K562 (cell line): ENCODE results near the gene NAGS. TPM values are rescaled to one million over a fixed set of nuclear protein-coding genes. Genes with fewer than 3 reads are reported as not detected.

ENCODE experiments used
- ATAC-seq: fragments of 200-7000 bp; cut with Tn5 transposase; 3 replicates; pipeline ENCODE4 v1.9.1; 2020; ENCODE audit warnings: moderate library complexity
- BruUV-seq: library from RNA; stranded (reverse); fragments of 400-500 nt; replicated peaks from 2 replicates; lab custom pipeline; 2021; lab: Mats Ljungman, UMichigan
- CTCF ChIA-PET: fragments of 300-600 bp; formaldehyde crosslinking; extraction: SDS; loops from one replicate; lab custom pipeline; 2021; ENCODE audit warnings: low intra/inter-chr PET ratio; lab: Yijun Ruan, JAX
- POLR2A ChIA-PET: fragments of 300-600, 350-650 bp; sonication (Branson Sonifier 250); formaldehyde crosslinking; extraction: SDS; loops from one replicate; lab custom pipeline; 2021; ENCODE audit warnings: antibody characterized with exemption, inconsistent platforms; lab: Yijun Ruan, JAX
- DNase-seq, 4 experiments: peaks; one replicate each; pipeline versions ENCODE4 v3.0.0 to v3.0.0-alpha.2; 2011 to 2018; ENCODE audit warnings: low spot score in 3 of 4, mixed read lengths in 3 of 4; ENCODE audit errors: extremely low read depth in 1 of 4
- FAIRE-seq: peaks from 2 replicates; lab custom pipeline; 2011; peaks lifted over from hg19 to GRCh38; lab: Jason Lieb, UNC
- H2AFZ ChIP-seq: 2 replicates; pipeline ENCODE4 v1.6.0; 2011; ENCODE audit warnings: low read depth, low read length, control low read depth, inconsistent platforms
- H3K27ac ChIP-seq: fragments of 200-600 bp; 3 replicates; pipeline ENCODE4 v1.8.0; 2011; ENCODE audit warnings: low read depth, mild to moderate bottlenecking, control low read depth, inconsistent platforms, low read length, moderate library complexity, mixed read lengths; ENCODE audit errors: extremely low read depth
- H3K27me3 ChIP-seq, 2 experiments: fragments of 300-600 bp in 1 of 2; 2 replicates in 1 of 2; 3 replicates in 1 of 2; pipeline versions ENCODE4 v1.6.0 to v1.8.0; 2011; ENCODE audit warnings: inconsistent platforms in 2 of 2, low read length in 2 of 2, mild to moderate bottlenecking in 1 of 2, mixed read lengths in 1 of 2, moderate library complexity in 1 of 2; ENCODE audit not compliant: control insufficient read depth in 2 of 2, insufficient read depth in 2 of 2
- H3K36me3 ChIP-seq: fragments of 300-600 bp; 3 replicates; pipeline ENCODE4 v1.8.0; 2011; ENCODE audit warnings: mild to moderate bottlenecking, low read length, inconsistent platforms; ENCODE audit not compliant: control insufficient read depth, insufficient read depth
- H3K4me1 ChIP-seq, 2 experiments: fragments of 200-600 bp in 1 of 2; replicated peaks in 1 of 2; 2 replicates in 1 of 2; 3 replicates in 1 of 2; pipeline versions ENCODE4 v1.5.1 to v1.8.0; 2011; ENCODE audit warnings: inconsistent platforms in 2 of 2, low read length in 2 of 2, mild to moderate bottlenecking in 1 of 2, mixed read lengths in 1 of 2, moderate library complexity in 1 of 2; ENCODE audit not compliant: control insufficient read depth in 2 of 2, insufficient read depth in 2 of 2
- H3K4me2 ChIP-seq: 2 replicates; pipeline ENCODE4 v1.6.1; 2011; ENCODE audit warnings: low read length, control low read depth, inconsistent platforms, mixed read lengths; ENCODE audit not compliant: insufficient read depth
- H3K4me3 ChIP-seq: fragments of 200-600 bp; sonication (generic), shearing (Covaris generic); 2 replicates; pipeline ENCODE4 v1.5.1; 2016; ENCODE audit warnings: control low read depth, inconsistent platforms
- H3K79me2 ChIP-seq: fragments of 200-600 bp; 3 replicates; pipeline ENCODE4 v1.8.0; 2011; ENCODE audit warnings: low read length, inconsistent platforms; ENCODE audit not compliant: control insufficient read depth, insufficient read depth
- H3K9ac ChIP-seq, 2 experiments: 2 replicates each; pipeline versions ENCODE4 v1.6.0 to v1.6.1; 2011; ENCODE audit warnings: low read depth in 2 of 2, low read length in 2 of 2, control low read depth in 1 of 2, inconsistent platforms in 1 of 2, mild to moderate bottlenecking in 1 of 2, mixed read lengths in 1 of 2; ENCODE audit not compliant: insufficient read depth in 1 of 2
- H3K9me1 ChIP-seq: one replicate; pipeline ENCODE4 v1.6.0; 2011; ENCODE audit warnings: inconsistent platforms, mild to moderate bottlenecking, low read length, moderate library complexity; ENCODE audit not compliant: control insufficient read depth, insufficient read depth
- H3K9me3 ChIP-seq: replicated peaks from 2 replicates; pipeline ENCODE4 v1.5.1; 2011; ENCODE audit warnings: low read depth, low read length, inconsistent platforms; ENCODE audit not compliant: control insufficient read depth, insufficient read depth
- H4K20me1 ChIP-seq: replicated peaks from 2 replicates; pipeline ENCODE4 v1.6.1; 2011; ENCODE audit warnings: low read length, inconsistent platforms, mixed read lengths; ENCODE audit not compliant: control insufficient read depth, insufficient read depth
- ATF7 ChIP-seq: fragments of 450-650 bp; IDR thresholded peaks from 2 replicates; pipeline ENCODE4 v1.7.1; 2014; ENCODE audit warnings: mild to moderate bottlenecking, moderate library complexity
- BCL6 ChIP-seq: fragments of 250-450 bp; sonication (Bioruptor Pico); IDR thresholded peaks from 2 replicates; pipeline ENCODE4 v1.4.0; 2020
- ELF4 ChIP-seq: fragments of 450-650 bp; formaldehyde crosslinking; IDR thresholded peaks from 2 replicates; pipeline ENCODE4 v1.4.0; 2022; ENCODE audit warnings: missing genetic modification characterization
- GATAD2B ChIP-seq: fragments of 450-650 bp; IDR thresholded peaks from 2 replicates; pipeline ENCODE4 v1.6.1; 2017; ENCODE audit warnings: mild to moderate bottlenecking, borderline replicate concordance
- MAFK ChIP-seq: IDR thresholded peaks from 2 replicates; pipeline ENCODE4 v1.6.1; 2011; ENCODE audit warnings: low read length, improper control_type of control experiment
- NFE2L1 ChIP-seq: fragments of 450-650 bp; IDR thresholded peaks from 2 replicates; pipeline ENCODE4 v1.6.1; 2016; ENCODE audit warnings: missing genetic modification characterization, low read depth, mild to moderate bottlenecking, missing compliant biosample characterization, moderate library complexity, borderline replicate concordance
- RCOR1 ChIP-seq, 2 experiments: IDR thresholded peaks; 2 replicates each; pipeline ENCODE4 v1.6.1; 2012; ENCODE audit warnings: low read depth in 2 of 2, low read length in 2 of 2, borderline replicate concordance in 1 of 2, improper control_type of control experiment in 1 of 2
- SAP30 ChIP-seq: fragments of 200-600 bp; sonication (generic); IDR thresholded peaks from 2 replicates; pipeline ENCODE4 v1.6.1; 2012; ENCODE audit warnings: borderline replicate concordance, low read depth, mild to moderate bottlenecking, moderate library complexity, low read length, control low read depth, inconsistent platforms; ENCODE audit not compliant: insufficient read depth, poor library complexity, severe bottlenecking
- SREBF2 ChIP-seq: sonication (generic); formaldehyde crosslinking; IDR thresholded peaks from 2 replicates; pipeline ENCODE4 v1.4.0; 2020; ENCODE audit warnings: mild to moderate bottlenecking, missing genetic modification reagents
- ZBTB1 ChIP-seq: sonication (generic); formaldehyde crosslinking; IDR thresholded peaks from 2 replicates; pipeline ENCODE4 v1.8.1; 2023; ENCODE audit warnings: missing genetic modification reagents, low read depth, mild to moderate bottlenecking, borderline replicate concordance
- ZNF263 ChIP-seq: sonication (generic); formaldehyde crosslinking; IDR thresholded peaks from 2 replicates; pipeline ENCODE4 v1.8.0; 2022; ENCODE audit warnings: mild to moderate bottlenecking, missing genetic modification reagents, borderline replicate concordance
- WGBS: fragments of 100-300 bp; shearing (Covaris generic); methylation state at CpG from one replicate; pipeline ENCODE4 v1.1.6; 2016; ENCODE audit warnings: low coverage, mixed read lengths; ENCODE audit not compliant: insufficient coverage; ENCODE audit errors: missing lambda C conversion rate; 5-methylcytosine and 5-hydroxymethylcytosine counted together
- in situ Hi-C: fragments of 300-500 bp; cut with MboI; formaldehyde crosslinking; loops from 4 replicates; pipeline ENCODE4 v1.15.0; 2018; ENCODE audit warnings: inconsistent platforms, mixed read lengths
- intact Hi-C: fragments of 100-400 bp; cut with micrococcal nuclease; formaldehyde crosslinking; loops from 2 replicates; pipeline ENCODE4 v1.14.2; 2022
- polyA plus RNA-seq, 8 experiments: library from polyadenylated mRNA; depleted of rRNA in 4 of 8; stranded (reverse) in 5 of 8; unstranded in 3 of 8; fragments of >200 nt; fragmentation: Nextera tagmentation in 2 of 8; fragmentation: Illumina TruSeq in 1 of 8; extraction: Ambion mirVana in 2 of 8; extraction: Trizol in 1 of 8; gene quantifications; 2 replicates each; pipeline versions ENCODE4 v1.2.1 to v1.2.3, GENCODE V29; 2011 to 2014; ENCODE audit warnings: inconsistent platforms in 1 of 8, missing spikeins in 1 of 8
- total RNA-seq, 7 experiments: library from RNA; depleted of rRNA in 6 of 7; stranded (reverse); fragments of >200 nt in 6 of 7; fragmentation: Illumina TruSeq in 2 of 7; extraction: Trizol in 2 of 7; gene quantifications; 2 replicates each; pipeline versions ENCODE4 v1.2.1 to v1.2.3, GENCODE V29; 2011 to 2021; ENCODE audit warnings: low replicate concordance in 1 of 7
- TF ChIP-seq, protein P1 (sequence below): sonication (generic); formaldehyde crosslinking; IDR thresholded peaks from 2 replicates; pipeline ENCODE4 v1.9.0; 2022; ENCODE audit warnings: mild to moderate bottlenecking, missing genetic modification reagents
- TF ChIP-seq, protein P2 (sequence below): fragments of 450-650 bp; IDR thresholded peaks from 2 replicates; pipeline ENCODE4 v1.6.1; 2016; ENCODE audit warnings: low read depth

NAGS gene
- total and polyA plus RNA-seq, 9 of the 15 experiments (the other 6 are each of a cell fraction or from before 2014, with no cell fraction given) = not detected

DNA sequence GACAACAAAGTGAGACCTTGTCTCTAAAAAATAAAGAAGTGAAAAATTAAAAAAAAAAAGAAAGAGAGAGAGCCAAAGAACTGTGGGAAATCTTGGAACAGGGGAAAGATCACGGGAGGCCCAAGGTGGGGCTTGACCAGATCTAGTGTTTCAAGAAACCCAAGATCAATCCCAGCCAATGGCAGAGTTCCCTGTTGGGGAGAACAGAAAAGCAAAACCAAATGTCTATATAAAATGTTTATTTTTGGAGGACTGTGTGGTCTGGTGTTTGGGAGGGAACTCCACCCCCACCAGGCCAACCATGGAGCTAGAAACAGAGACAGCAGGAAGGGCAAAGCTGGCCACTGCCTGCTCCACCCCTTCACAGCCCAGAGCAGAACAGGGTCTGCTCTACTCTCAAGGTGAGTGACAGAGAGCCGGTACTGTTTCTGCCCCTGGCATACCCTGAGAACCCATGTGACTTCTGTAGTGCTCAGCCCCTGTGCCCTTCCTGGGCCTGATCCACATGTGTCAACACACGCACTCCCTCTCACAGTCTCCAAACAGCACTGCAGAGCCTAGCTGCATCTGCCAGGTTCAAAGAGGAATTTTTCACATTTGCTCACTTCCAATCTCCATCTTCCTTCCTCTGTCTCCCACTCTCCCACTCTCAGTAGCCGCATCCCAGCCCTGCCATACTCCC lies 6.7 kb downstream of the NAGS start:
- Histone ChIP-seq H3K36me3 (peaks cover 16% of the 10 kb centered on the region; the same call in 1 of the 3 replicates), H2AFZ (no peak overlapping the region), H3K27me3 (no peaks in the 10 kb centered on the region), H3K4me1 (peaks cover 8 to 29% of the 10 kb centered on the region in 2 experiments), H4K20me1 (peaks cover 11% of the 10 kb centered on the region; the same call in 1 of the 2 replicates), H3K9me1 (no peaks in the 10 kb centered on the region), H3K9me3 (no peaks in the 10 kb centered on the region), H3K27ac (no peak overlapping the region), H3K4me3 (no peak overlapping the region), H3K79me2 (peaks cover 12% of the 10 kb centered on the region; the same call in 2 of the 3 replicates), H3K9ac (peak overlapping the region in 1 of 2 experiments; percentile 42; a peak in 1 of 4 replicates), H3K4me2 (no peak overlapping the region)
- in situ Hi-C loops (no loop called here), intact Hi-C loops (loop anchor here (10.0 kb wide), 1 partner anchor 154 kb away; no protein-coding TSS in a partner anchor)
- POLR2A ChIA-PET = interaction anchor here (0.5 to 0.6 kb wide), 2 partner anchors 135 to 229 kb away, joined by 3 read pairs; no protein-coding TSS in a partner anchor
- BruUV-seq = TSS peak; percentile 31
- DNase-seq (peak in 1 of 4 experiments; percentile 9), ATAC-seq (no peak), FAIRE-seq (no peak)
- CTCF ChIA-PET = no interaction called here
- 75% methylated on average over 3 of the region's 4 CpGs for WGBS
- TF ChIP-seq GATAD2B = no peak
- TF ChIP-seq BCL6 (CRISPR knock-in tag) = no peak
- no peak for TF ChIP-seq SAP30
- TF ChIP-seq RCOR1 (IDR thresholded peaks at IDR 0.05; ENCODE audit: borderline replicate concordance in 1 of 2, low read depth in 2 of 2, low read length in 2 of 2) = no peak
- no peak for TF ChIP-seq MAFK
- no peak for TF ChIP-seq SREBF2 (CRISPR knock-in tag)
- TF ChIP-seq NFE2L1 = no peak
- TF ChIP-seq ATF7 = no peak
- no peak for TF ChIP-seq ELF4 (CRISPR knock-in tag)
- no peak for TF ChIP-seq ZBTB1 (CRISPR knock-in tag)
- TF ChIP-seq, protein P1, sequence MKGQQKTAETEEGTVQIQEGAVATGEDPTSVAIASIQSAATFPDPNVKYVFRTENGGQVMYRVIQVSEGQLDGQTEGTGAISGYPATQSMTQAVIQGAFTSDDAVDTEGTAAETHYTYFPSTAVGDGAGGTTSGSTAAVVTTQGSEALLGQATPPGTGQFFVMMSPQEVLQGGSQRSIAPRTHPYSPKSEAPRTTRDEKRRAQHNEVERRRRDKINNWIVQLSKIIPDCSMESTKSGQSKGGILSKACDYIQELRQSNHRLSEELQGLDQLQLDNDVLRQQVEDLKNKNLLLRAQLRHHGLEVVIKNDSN (CRISPR knock-in tag) = no peak
- TF ChIP-seq, protein P2, sequence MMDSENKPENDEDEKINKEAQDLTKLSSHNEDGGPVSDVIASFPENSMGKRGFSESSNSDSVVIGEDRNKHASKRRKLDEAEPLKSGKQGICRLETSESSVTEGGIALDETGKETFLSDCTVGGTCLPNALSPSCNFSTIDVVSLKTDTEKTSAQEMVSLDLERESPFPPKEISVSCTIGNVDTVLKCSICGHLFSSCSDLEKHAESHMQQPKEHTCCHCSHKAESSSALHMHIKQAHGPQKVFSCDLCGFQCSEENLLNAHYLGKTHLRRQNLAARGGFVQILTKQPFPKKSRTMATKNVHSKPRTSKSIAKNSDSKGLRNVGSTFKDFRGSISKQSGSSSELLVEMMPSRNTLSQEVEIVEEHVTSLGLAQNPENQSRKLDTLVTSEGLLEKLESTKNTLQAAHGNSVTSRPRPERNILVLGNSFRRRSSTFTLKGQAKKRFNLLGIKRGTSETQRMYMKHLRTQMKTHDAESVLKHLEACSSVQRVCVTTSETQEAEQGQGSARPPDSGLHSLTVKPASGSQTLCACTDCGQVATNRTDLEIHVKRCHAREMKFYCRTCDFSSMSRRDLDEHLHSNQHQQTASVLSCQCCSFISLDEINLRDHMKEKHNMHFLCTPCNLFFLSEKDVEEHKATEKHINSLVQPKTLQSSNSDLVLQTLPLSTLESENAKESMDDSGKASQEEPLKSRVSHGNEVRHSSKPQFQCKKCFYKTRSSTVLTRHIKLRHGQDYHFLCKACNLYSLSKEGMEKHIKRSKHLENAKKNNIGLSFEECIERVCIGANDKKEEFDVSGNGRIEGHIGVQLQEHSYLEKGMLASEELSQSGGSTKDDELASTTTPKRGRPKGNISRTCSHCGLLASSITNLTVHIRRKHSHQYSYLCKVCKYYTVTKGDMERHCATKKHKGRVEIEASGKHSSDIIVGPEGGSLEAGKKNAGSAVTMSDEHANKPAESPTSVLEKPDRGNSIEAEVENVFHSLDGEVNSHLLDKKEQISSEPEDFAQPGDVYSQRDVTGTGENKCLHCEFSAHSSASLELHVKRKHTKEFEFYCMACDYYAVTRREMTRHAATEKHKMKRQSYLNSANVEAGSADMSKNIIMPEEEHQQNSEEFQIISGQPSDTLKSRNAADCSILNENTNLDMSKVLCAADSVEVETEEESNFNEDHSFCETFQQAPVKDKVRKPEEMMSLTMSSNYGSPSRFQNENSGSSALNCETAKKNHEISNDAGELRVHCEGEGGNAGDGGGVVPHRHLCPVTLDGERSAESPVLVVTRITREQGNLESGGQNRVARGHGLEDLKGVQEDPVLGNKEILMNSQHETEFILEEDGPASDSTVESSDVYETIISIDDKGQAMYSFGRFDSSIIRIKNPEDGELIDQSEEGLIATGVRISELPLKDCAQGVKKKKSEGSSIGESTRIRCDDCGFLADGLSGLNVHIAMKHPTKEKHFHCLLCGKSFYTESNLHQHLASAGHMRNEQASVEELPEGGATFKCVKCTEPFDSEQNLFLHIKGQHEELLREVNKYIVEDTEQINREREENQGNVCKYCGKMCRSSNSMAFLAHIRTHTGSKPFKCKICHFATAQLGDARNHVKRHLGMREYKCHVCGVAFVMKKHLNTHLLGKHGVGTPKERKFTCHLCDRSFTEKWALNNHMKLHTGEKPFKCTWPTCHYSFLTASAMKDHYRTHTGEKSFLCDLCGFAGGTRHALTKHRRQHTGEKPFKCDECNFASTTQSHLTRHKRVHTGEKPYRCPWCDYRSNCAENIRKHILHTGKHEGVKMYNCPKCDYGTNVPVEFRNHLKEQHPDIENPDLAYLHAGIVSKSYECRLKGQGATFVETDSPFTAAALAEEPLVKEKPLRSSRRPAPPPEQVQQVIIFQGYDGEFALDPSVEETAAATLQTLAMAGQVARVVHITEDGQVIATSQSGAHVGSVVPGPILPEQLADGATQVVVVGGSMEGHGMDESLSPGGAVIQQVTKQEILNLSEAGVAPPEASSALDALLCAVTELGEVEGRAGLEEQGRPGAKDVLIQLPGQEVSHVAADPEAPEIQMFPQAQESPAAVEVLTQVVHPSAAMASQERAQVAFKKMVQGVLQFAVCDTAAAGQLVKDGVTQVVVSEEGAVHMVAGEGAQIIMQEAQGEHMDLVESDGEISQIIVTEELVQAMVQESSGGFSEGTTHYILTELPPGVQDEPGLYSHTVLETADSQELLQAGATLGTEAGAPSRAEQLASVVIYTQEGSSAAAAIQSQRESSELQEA = no peak
- TF ChIP-seq ZNF263 (CRISPR knock-in tag) = no peak
